WTC11 (cell line): ENCODE measurements around the gene NCKAP5.

Experiments used
- ARID4B ChIP-seq: sonication (generic); formaldehyde crosslinking; IDR thresholded peaks from 2 replicates; pipeline ENCODE4 v1.8.0; 2023; ENCODE audit warnings: missing genetic modification reagents, mild to moderate bottlenecking, borderline replicate concordance
- FOXP4 ChIP-seq: sonication (generic); formaldehyde crosslinking; IDR thresholded peaks from 2 replicates; pipeline ENCODE4 v1.8.0; 2022; ENCODE audit warnings: mild to moderate bottlenecking, missing genetic modification reagents

- TF ChIP-seq FOXP4 (CRISPR knock-in tag): no peak
- no peak for TF ChIP-seq ARID4B (CRISPR knock-in tag)
Observed at GRCh38 chr2:132725148-132725547, 843.1 kb downstream of the NCKAP5 start.
